ENCODE measurements around the gene NCS1.
A peak's percentile ranks its signal among the peaks of the same experiment; 100 is the strongest.

The NCS1 gene

GRCh38 chr9:130194378-130194932 is 22.3 kb downstream of the NCS1 start:
- no peak for DNase-seq

GRCh38 chr9:130195638-130196037 is 23.4 kb downstream of the NCS1 start:
- peak in 1 of 14 donors; percentile 42 for DNase-seq

GRCh38 chr9:130196643-130197042 is 24.4 kb downstream of the NCS1 start:
- DNase-seq = peak in 1 of 14 donors; percentile 28

GRCh38 chr9:130197386-130197785 is 25.2 kb downstream of the NCS1 start:
- DNase-seq = no peak

- DNase-seq = no peak
These were observed 25.7 kb downstream of the NCS1 start for GRCh38 chr9:130197888-130198287.

GRCh38 chr9:130198501-130199179 is 26.4 kb downstream of the NCS1 start:
- no peak for DNase-seq

GRCh38 chr9:130199605-130200004 is 27.4 kb downstream of the NCS1 start:
- DNase-seq = peak in 1 of 14 donors; percentile 34

- DNase-seq = peak in 10 of 14 donors; percentile 16 to 65 (median 42)
These were observed 28.0 kb downstream of the NCS1 start for GRCh38 chr9:130200038-130200849.

- no peak for DNase-seq
These were observed 29.2 kb downstream of the NCS1 start for GRCh38 chr9:130201399-130201873.

- no peak for DNase-seq
These were observed 29.8 kb downstream of the NCS1 start for GRCh38 chr9:130201974-130202373.

GRCh38 chr9:130204341-130204740 is 32.1 kb downstream of the NCS1 start:
- no peak for DNase-seq

GRCh38 chr9:130204959-130205358 is 32.8 kb downstream of the NCS1 start:
- DNase-seq = no peak

- no peak for DNase-seq
These were observed 33.7 kb downstream of the NCS1 start for GRCh38 chr9:130205912-130206311.

GRCh38 chr9:130206579-130206978 is 34.4 kb downstream of the NCS1 start:
- DNase-seq = no peak

GRCh38 chr9:130207241-130207992 is 35.2 kb downstream of the NCS1 start:
- peak in 3 of 14 donors; percentile 27 to 57 (median 41) for DNase-seq

- DNase-seq = no peak
These were observed 36.6 kb downstream of the NCS1 start for GRCh38 chr9:130208600-130209347.

- no peak for DNase-seq
These were observed 37.2 kb downstream of the NCS1 start for GRCh38 chr9:130209422-130209821.

GRCh38 chr9:130211548-130212226 is 39.5 kb downstream of the NCS1 start:
- DNase-seq = no peak

- no peak for DNase-seq
These were observed 40.5 kb downstream of the NCS1 start for GRCh38 chr9:130212543-130213297.

All from C1 segment of cervical spinal cord (tissue), 14 donors.